Measurements from ENCODE around the gene ADCY1.
"Not testable (repeated sequence)": the region's sequence is repeated elsewhere in the genome, so short reads cannot be mapped to it uniquely, and the experiment has no call there.

ADCY1 gene

GRCh38 chr7:45768516-45769394 lies 194.6 kb downstream of the ADCY1 start:
- peak; percentile 97 to 98 for DNase-seq

DNA sequence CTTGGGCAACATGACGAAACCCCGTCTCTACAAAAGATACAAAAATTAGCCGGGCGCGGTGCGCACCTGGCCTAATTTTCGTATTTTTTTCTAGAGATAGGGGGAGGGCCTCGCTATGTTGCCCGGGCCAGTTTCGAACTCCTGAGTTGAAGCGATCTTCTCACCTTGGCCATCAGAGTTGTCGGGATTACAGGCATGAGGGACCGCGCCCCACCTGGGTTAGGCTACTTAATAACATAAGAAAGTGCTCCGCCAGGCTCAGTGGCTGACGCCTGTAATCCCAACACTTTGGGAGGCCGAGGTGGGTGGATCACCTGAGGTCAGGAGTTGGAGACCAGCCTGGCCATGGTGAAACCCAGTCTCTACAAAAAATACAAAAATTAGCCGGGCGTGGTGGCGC lies 195.5 kb downstream of the ADCY1 start:
- not testable (repeated sequence) for DNase-seq
